NB4 (cell line): ENCODE data around the gene KIF3B.
A peak's percentile ranks its signal among the peaks of the same experiment; 100 is the strongest.

Source experiments
- DNase-seq: peaks from one replicate; pipeline ENCODE4 v3.0.0; 2010; ENCODE audit warnings: low read depth
- H3K4me3 ChIP-seq: one replicate; pipeline ENCODE4 v1.5.1; 2011; ENCODE audit warnings: mild to moderate bottlenecking, low read depth, low read length, moderate library complexity
- CTCF ChIP-seq: IDR thresholded peaks from one replicate; pipeline ENCODE4 v1.5.1; 2012; ENCODE audit warnings: low read depth, low read length
- MAX ChIP-seq: IDR thresholded peaks from 2 replicates; pipeline ENCODE4 v1.6.1; 2011; ENCODE audit warnings: low read depth, low read length
- MYC ChIP-seq: IDR thresholded peaks from 2 replicates; pipeline ENCODE4 v1.6.1; 2011; ENCODE audit warnings: low read depth, low read length
- POLR2A ChIP-seq: IDR thresholded peaks from 2 replicates; pipeline ENCODE4 v1.6.1; 2011; ENCODE audit warnings: mild to moderate bottlenecking; ENCODE audit not compliant: insufficient read length; ENCODE audit errors: extremely low read depth

KIF3B gene

GRCh38 chr20:32231847-32232246, 45.6 kb upstream of the KIF3B start:
- DNase-seq = peak; percentile 43
- no peak for TF ChIP-seq POLR2A
- no peak for TF ChIP-seq MYC
- no peak for TF ChIP-seq MAX
- TF ChIP-seq CTCF = no peak
- no peak overlapping the region for H3K4me3 ChIP-seq

GRCh38 chr20:32232326-32232886, 45.0 kb upstream of the KIF3B start:
- no peak for TF ChIP-seq MAX
- no peak for TF ChIP-seq MYC
- no peak for TF ChIP-seq CTCF
- no peak for TF ChIP-seq POLR2A
- H3K4me3 ChIP-seq = no peak overlapping the region
- DNase-seq = no peak

- TF ChIP-seq POLR2A (no peak), MYC (no peak), MAX (no peak), CTCF (no peak)
- no peak overlapping the region for H3K4me3 ChIP-seq
- no peak for DNase-seq
These were observed 44.2 kb upstream of the KIF3B start for GRCh38 chr20:32233286-32233685.

DNA sequence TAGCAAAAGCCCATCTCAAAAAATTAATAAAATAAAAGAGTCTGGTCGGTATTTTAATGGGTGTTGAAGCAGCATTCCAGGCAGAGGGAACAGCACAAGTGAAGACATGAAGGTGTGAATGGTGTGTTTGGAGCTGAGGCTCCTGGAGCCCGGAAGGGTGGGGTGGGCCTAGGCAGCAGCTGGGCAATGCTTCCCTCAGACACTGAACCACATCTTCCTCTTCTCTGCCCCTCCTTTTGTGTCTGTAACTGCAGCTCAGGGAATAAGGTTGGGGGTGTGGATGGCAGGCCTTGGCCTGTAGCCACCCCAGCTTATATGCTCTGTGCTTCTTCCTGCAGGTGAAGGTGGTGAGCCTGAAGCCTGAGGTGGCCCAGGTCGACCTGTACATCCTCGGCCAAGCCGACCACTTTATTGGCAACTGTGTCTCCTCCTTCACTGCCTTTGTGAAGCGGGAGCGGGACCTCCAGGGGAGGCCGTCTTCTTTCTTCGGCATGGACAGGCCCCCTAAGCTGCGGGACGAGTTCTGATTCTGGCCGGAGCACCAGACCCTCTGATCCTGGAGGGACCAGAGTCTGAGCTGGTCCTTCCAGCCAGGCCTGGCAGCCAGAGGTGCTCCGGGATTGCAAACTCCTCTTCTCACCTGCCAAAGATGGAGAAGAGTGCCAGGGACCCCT, 43.2 kb upstream of the KIF3B start:
- peak; percentile 42 for DNase-seq
- TF ChIP-seq MYC (no peak), CTCF (no peak), POLR2A (no peak), MAX (no peak)
- H3K4me3 ChIP-seq = no peak overlapping the region

DNA sequence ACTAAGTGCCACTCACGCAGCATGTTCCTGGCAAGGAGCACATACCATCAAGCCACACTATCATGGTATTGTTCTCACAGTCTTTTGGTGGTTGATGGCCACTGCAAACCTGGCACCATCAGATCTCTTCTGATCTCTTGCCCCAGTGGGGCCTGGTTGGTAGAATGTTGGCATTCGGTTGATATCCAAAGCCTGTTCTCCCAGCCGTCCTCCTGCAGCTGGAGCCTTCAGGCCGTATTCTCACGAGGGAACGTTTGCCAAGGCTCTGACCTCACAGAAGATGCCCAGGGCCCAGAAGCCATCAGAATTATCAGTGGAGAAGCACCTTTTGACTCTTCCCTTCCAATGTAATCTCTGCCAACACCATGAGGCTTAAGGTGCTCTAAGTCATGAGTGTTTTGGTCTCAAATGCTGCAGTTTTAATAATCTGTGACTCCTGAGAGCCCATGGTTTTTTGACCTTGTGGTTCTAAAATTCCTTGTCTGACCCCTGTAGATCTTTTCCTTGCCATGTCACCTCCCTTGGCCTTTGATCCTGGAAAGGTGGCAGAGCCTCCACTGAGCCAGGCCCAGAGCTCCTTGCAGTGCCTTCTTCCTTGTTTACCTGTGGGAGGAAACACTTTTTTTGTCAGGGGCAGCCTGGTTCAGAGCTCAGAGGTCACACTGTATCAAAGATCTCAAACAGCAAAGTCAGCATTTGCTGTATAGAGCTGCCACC, 42.0 kb upstream of the KIF3B start:
- H3K4me3 ChIP-seq = no peak overlapping the region
- no peak for TF ChIP-seq MYC
- no peak for TF ChIP-seq POLR2A
- no peak for TF ChIP-seq CTCF
- TF ChIP-seq MAX = no peak
- no peak for DNase-seq
